HEK293 (cell line): ENCODE measurements around the gene BBS9.

ENCODE experiments used
- CTCF ChIA-PET: fragments of 350-600 bp; formaldehyde crosslinking; extraction: SDS; loops from one replicate; lab custom pipeline; 2021; ENCODE audit warnings: antibody characterized with exemption; lab: Yijun Ruan, JAX
- POLR2A ChIA-PET: fragments of 300-600 bp; formaldehyde crosslinking; extraction: SDS; loops from one replicate; lab custom pipeline; 2020; ENCODE audit warnings: antibody characterized with exemption, inconsistent platforms; lab: Yijun Ruan, JAX
- H3K27ac ChIP-seq: fragments of 200-500 bp; sonication (Bioruptor generic); 2 replicates; pipeline ENCODE4 v1.5.1; 2014; ENCODE audit warnings: low read depth, low read length, control low read depth, inconsistent platforms; ENCODE audit errors: extremely low read depth
- H3K36me3 ChIP-seq, 2 experiments: fragments of 200-500 bp in 1 of 2; sonication (Bioruptor generic) in 1 of 2; 1 replicate in 1 of 2; 2 replicates in 1 of 2; pipeline ENCODE4 v1.5.1; 2014 to 2017; ENCODE audit warnings: inconsistent platforms in 2 of 2, low read length in 2 of 2; ENCODE audit not compliant: control insufficient read depth in 2 of 2, insufficient read depth in 1 of 2
- H3K4me1 ChIP-seq: fragments of 200-500 bp; sonication (Bioruptor generic); 2 replicates; pipeline ENCODE4 v1.5.1; 2014; ENCODE audit warnings: mild to moderate bottlenecking, low read length, inconsistent platforms; ENCODE audit not compliant: control insufficient read depth, insufficient read depth
- H3K4me3 ChIP-seq: 2 replicates; pipeline ENCODE4 v1.5.1; 2011; ENCODE audit warnings: low read depth, mild to moderate bottlenecking, control low read depth, low read length, moderate library complexity
- H3K9me3 ChIP-seq: fragments of 200-500 bp; sonication (Bioruptor generic); 2 replicates; pipeline ENCODE4 v1.5.1; 2014; ENCODE audit warnings: low read depth, low read length, inconsistent platforms; ENCODE audit not compliant: control insufficient read depth, insufficient read depth
- BCL6B ChIP-seq: fragments of 450-650 bp; formaldehyde crosslinking; IDR thresholded peaks from 2 replicates; pipeline ENCODE4 v1.5.1; 2017; ENCODE audit warnings: missing biosample characterization, missing genetic modification characterization
- CTCF ChIP-seq: fragments of 450-650 bp; formaldehyde crosslinking; IDR thresholded peaks from 2 replicates; pipeline ENCODE4 v1.5.1; 2016; ENCODE audit warnings: missing biosample characterization, missing genetic modification characterization
- EGR2 ChIP-seq: fragments of 450-650 bp; formaldehyde crosslinking; IDR thresholded peaks from 2 replicates; pipeline ENCODE4 v1.5.1; 2016; ENCODE audit warnings: low read depth, missing biosample characterization, missing genetic modification characterization
- HOXD13 ChIP-seq: sonication (generic); formaldehyde crosslinking; IDR thresholded peaks from 2 replicates; pipeline ENCODE4 v1.8.0; 2022; ENCODE audit warnings: missing genetic modification reagents, borderline replicate concordance
- KLF10 ChIP-seq: fragments of 450-650 bp; IDR thresholded peaks from 2 replicates; pipeline ENCODE4 v1.5.1; 2018; ENCODE audit warnings: missing biosample characterization, mild to moderate bottlenecking, missing genetic modification characterization
- PRDM1 ChIP-seq: fragments of 450-650 bp; formaldehyde crosslinking; IDR thresholded peaks from 2 replicates; pipeline ENCODE4; 2016; ENCODE audit warnings: missing biosample characterization, missing genetic modification characterization
- ZBTB1 ChIP-seq: fragments of 450-650 bp; formaldehyde crosslinking; IDR thresholded peaks from 2 replicates; pipeline ENCODE4 v1.5.1; 2016; ENCODE audit warnings: missing biosample characterization, missing genetic modification characterization
- ZBTB26 ChIP-seq: fragments of 450-650 bp; formaldehyde crosslinking; optimal IDR thresholded peaks from 2 replicates; pipeline ENCODE3; 2016; ENCODE audit warnings: missing biosample characterization, mild to moderate bottlenecking, missing genetic modification characterization
- ZFHX2 ChIP-seq: fragments of 450-650 bp; formaldehyde crosslinking; conservative IDR thresholded peaks from 2 replicates; pipeline ENCODE4 v1.5.1; 2016; ENCODE audit warnings: missing biosample characterization, missing genetic modification characterization
- ZNF221 ChIP-seq: fragments of 450-650 bp; formaldehyde crosslinking; IDR thresholded peaks from 2 replicates; pipeline ENCODE4 v1.5.1; 2017; ENCODE audit warnings: missing biosample characterization, missing genetic modification characterization, borderline replicate concordance
- ZNF510 ChIP-seq: fragments of 450-650 bp; formaldehyde crosslinking; IDR thresholded peaks from 2 replicates; pipeline ENCODE4 v1.5.1; 2018; ENCODE audit warnings: mild to moderate bottlenecking, missing genetic modification characterization, missing biosample characterization; ENCODE audit not compliant: insufficient replicate concordance
- ZNF629 ChIP-seq: fragments of 450-650 bp; formaldehyde crosslinking; IDR thresholded peaks from 2 replicates; pipeline ENCODE4 v1.5.1; 2017; ENCODE audit warnings: missing biosample characterization, missing genetic modification characterization
- ZNF701 ChIP-seq: fragments of 450-650 bp; formaldehyde crosslinking; IDR thresholded peaks from 2 replicates; pipeline ENCODE4 v1.5.1; 2016; ENCODE audit warnings: missing biosample characterization, missing genetic modification characterization
- ZNF747 ChIP-seq: fragments of 450-650 bp; formaldehyde crosslinking; IDR thresholded peaks from 2 replicates; pipeline ENCODE4 v1.5.1; 2016; ENCODE audit warnings: missing biosample characterization, missing genetic modification characterization
- ZSCAN5A ChIP-seq: fragments of 450-650 bp; formaldehyde crosslinking; IDR thresholded peaks from 2 replicates; pipeline ENCODE4 v1.5.1; 2016; ENCODE audit warnings: missing biosample characterization, missing genetic modification characterization

BBS9 gene

GRCh38 chr7:33623267-33623666, 493.9 kb downstream of the BBS9 start:
- CTCF ChIA-PET, result interaction anchor here (1.0 kb wide), 1 partner anchor 288 kb away, joined by 3 read pairs; no protein-coding TSS in a partner anchor

GRCh38 chr7:33624215-33624614, 494.9 kb downstream of the BBS9 start:
- no peak for TF ChIP-seq KLF10
- TF ChIP-seq ZFHX2, result peak; percentile 55
- TF ChIP-seq PRDM1 (tag by site-specific recombination), result no peak
- TF ChIP-seq EGR2, result peak; percentile 77
- TF ChIP-seq CTCF (tag by site-specific recombination), result no peak
- no peak for TF ChIP-seq ZNF510
- TF ChIP-seq, all 188 proteins: peak for 2
- CTCF ChIA-PET, result interaction anchor here (0.6 to 0.7 kb wide), 2 partner anchors 131 to 186 kb away, joined by 3 to 4 read pairs; no protein-coding TSS in a partner anchor
- Histone ChIP-seq H3K9me3 (no peaks in the 10 kb centered on the region; the same call in 1 of the 2 replicates), H3K4me1 (no peaks in the 10 kb centered on the region; the same call in 1 of the 2 replicates), H3K36me3 (no peaks in the 10 kb centered on the region), H3K27ac (no peak overlapping the region), H3K4me3 (no peak overlapping the region)
- POLR2A ChIA-PET, result no interaction called here

More at GRCh38 chr7:33623267-33623666, 493.9 kb downstream of the BBS9 start:
- no peaks in the 10 kb centered on the region for H3K4me1 ChIP-seq
- H3K27ac ChIP-seq, result no peak overlapping the region
- TF ChIP-seq CTCF (tag by site-specific recombination) (no peak), ZNF629 (tag by site-specific recombination) (no peak), BCL6B (tag by site-specific recombination) (no peak), ZNF221 (tag by site-specific recombination) (no peak), ZNF701 (tag by site-specific recombination) (no peak), ZSCAN5A (tag by site-specific recombination) (no peak), ZBTB1 (tag by site-specific recombination) (no peak), ZNF747 (no peak), ZBTB26 (tag by site-specific recombination) (no peak), HOXD13 (no peak)
- no peaks in the 10 kb centered on the region for H3K36me3 ChIP-seq
- no peaks in the 10 kb centered on the region; the same call in 1 of the 2 replicates for H3K9me3 ChIP-seq
- POLR2A ChIA-PET, result no interaction called here
- no peak overlapping the region for H3K4me3 ChIP-seq
